Body of pancreas (tissue), 4 donors: ENCODE data around the gene GPD1L.

Source experiments
- CTCF ChIP-seq, 7 experiments: fragments of 450-650 bp in 4 of 7; fragments of 200-600 bp in 3 of 7; sonication (generic) in 3 of 7; IDR thresholded peaks; one replicate each; pipeline ENCODE4 v1.5.1; 2016 to 2019; ENCODE audit warnings: antibody characterized with exemption in 7 of 7
- POLR2A ChIP-seq, 3 donors: fragments of 450-650 bp; IDR thresholded peaks; one replicate each; pipeline ENCODE4 v1.6.1; 2016; ENCODE audit warnings: antibody characterized with exemption in 3 of 3, mild to moderate bottlenecking in 2 of 3

GRCh38 chr3:32129832-32130231 lies 23.4 kb downstream of the GPD1L start:
- TF ChIP-seq CTCF (IDR thresholded peaks at IDR 0.05) (no peak), POLR2A (IDR thresholded peaks at IDR 0.05) (no peak)
